HL-60 (cell line): ENCODE results near the gene TP53BP1.

Experiments
- DNase-seq, 2 experiments: peaks; one replicate each; pipeline ENCODE4 v3.0.0-alpha.2; 2010 to 2020; ENCODE audit warnings: low read depth in 1 of 2, low spot score in 1 of 2
- H3K27ac ChIP-seq: fragments of 250-450 bp; sonication (Bioruptor Pico); replicated peaks from 2 replicates; pipeline ENCODE4 v1.5.1; 2020; ENCODE audit warnings: mild to moderate bottlenecking, moderate library complexity
- H3K27me3 ChIP-seq: fragments of 250-450 bp; sonication (Bioruptor Pico); 2 replicates; pipeline ENCODE4 v1.5.1; 2021; ENCODE audit warnings: mild to moderate bottlenecking, moderate library complexity; ENCODE audit not compliant: insufficient read depth, poor library complexity, severe bottlenecking
- H3K4me3 ChIP-seq: replicated peaks from 2 replicates; pipeline ENCODE4 v1.5.1; 2011; ENCODE audit warnings: mild to moderate bottlenecking, control low read depth, low read length; ENCODE audit not compliant: insufficient read depth
- GABPA ChIP-seq: IDR thresholded peaks from 2 replicates; pipeline ENCODE4 v1.6.1; 2012; ENCODE audit warnings: low read depth
- POLR2AphosphoS5 ChIP-seq: IDR thresholded peaks from 2 replicates; pipeline ENCODE4 v1.6.1; 2012; ENCODE audit warnings: low read depth
- SPI1 ChIP-seq: IDR thresholded peaks from 2 replicates; pipeline ENCODE4 v1.6.1; 2012; ENCODE audit warnings: low read depth, mild to moderate bottlenecking, borderline replicate concordance
- TF ChIP-seq, protein P1 (sequence below): IDR thresholded peaks from 2 replicates; pipeline ENCODE4 v1.6.1; 2012; ENCODE audit warnings: low read depth; ENCODE audit not compliant: insufficient replicate concordance
- TF ChIP-seq, protein P2 (sequence below): IDR thresholded peaks from one replicate; pipeline ENCODE4 v1.5.1; 2011; ENCODE audit warnings: low read length, control low read depth, inconsistent platforms; ENCODE audit not compliant: insufficient read depth

The TP53BP1 gene

DNA sequence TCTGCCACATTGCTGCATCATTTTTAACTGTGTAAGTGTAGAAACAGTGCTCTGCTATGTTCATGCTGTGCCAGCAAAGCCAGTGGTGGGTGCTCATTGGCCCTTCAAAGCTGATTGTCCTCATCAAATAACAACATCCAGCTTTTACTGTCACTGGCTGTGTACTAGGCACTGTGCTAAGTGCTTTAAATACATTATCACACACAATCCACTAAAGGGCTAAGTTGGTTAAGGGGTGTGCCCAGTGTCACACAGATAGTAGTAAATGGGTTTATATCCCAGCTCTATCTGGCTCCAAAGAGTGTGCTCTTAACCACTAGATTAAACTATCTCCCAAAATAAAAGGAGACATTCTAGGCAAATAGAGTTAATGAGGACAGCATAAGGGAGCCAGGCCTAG lies 114.4 kb downstream of the TP53BP1 start:
- Histone ChIP-seq H3K27ac (no peak overlapping the region), H3K27me3 (no peaks in the 10 kb centered on the region), H3K4me3 (no peak overlapping the region)
- DNase-seq = no peak
- TF ChIP-seq SPI1 = no peak
- no peak for TF ChIP-seq GABPA
- TF ChIP-seq, protein P1, sequence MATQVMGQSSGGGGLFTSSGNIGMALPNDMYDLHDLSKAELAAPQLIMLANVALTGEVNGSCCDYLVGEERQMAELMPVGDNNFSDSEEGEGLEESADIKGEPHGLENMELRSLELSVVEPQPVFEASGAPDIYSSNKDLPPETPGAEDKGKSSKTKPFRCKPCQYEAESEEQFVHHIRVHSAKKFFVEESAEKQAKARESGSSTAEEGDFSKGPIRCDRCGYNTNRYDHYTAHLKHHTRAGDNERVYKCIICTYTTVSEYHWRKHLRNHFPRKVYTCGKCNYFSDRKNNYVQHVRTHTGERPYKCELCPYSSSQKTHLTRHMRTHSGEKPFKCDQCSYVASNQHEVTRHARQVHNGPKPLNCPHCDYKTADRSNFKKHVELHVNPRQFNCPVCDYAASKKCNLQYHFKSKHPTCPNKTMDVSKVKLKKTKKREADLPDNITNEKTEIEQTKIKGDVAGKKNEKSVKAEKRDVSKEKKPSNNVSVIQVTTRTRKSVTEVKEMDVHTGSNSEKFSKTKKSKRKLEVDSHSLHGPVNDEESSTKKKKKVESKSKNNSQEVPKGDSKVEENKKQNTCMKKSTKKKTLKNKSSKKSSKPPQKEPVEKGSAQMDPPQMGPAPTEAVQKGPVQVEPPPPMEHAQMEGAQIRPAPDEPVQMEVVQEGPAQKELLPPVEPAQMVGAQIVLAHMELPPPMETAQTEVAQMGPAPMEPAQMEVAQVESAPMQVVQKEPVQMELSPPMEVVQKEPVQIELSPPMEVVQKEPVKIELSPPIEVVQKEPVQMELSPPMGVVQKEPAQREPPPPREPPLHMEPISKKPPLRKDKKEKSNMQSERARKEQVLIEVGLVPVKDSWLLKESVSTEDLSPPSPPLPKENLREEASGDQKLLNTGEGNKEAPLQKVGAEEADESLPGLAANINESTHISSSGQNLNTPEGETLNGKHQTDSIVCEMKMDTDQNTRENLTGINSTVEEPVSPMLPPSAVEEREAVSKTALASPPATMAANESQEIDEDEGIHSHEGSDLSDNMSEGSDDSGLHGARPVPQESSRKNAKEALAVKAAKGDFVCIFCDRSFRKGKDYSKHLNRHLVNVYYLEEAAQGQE = no peak
- TF ChIP-seq, protein P2, sequence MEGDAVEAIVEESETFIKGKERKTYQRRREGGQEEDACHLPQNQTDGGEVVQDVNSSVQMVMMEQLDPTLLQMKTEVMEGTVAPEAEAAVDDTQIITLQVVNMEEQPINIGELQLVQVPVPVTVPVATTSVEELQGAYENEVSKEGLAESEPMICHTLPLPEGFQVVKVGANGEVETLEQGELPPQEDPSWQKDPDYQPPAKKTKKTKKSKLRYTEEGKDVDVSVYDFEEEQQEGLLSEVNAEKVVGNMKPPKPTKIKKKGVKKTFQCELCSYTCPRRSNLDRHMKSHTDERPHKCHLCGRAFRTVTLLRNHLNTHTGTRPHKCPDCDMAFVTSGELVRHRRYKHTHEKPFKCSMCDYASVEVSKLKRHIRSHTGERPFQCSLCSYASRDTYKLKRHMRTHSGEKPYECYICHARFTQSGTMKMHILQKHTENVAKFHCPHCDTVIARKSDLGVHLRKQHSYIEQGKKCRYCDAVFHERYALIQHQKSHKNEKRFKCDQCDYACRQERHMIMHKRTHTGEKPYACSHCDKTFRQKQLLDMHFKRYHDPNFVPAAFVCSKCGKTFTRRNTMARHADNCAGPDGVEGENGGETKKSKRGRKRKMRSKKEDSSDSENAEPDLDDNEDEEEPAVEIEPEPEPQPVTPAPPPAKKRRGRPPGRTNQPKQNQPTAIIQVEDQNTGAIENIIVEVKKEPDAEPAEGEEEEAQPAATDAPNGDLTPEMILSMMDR = no peak
- TF ChIP-seq POLR2AphosphoS5 = no peak

DNA sequence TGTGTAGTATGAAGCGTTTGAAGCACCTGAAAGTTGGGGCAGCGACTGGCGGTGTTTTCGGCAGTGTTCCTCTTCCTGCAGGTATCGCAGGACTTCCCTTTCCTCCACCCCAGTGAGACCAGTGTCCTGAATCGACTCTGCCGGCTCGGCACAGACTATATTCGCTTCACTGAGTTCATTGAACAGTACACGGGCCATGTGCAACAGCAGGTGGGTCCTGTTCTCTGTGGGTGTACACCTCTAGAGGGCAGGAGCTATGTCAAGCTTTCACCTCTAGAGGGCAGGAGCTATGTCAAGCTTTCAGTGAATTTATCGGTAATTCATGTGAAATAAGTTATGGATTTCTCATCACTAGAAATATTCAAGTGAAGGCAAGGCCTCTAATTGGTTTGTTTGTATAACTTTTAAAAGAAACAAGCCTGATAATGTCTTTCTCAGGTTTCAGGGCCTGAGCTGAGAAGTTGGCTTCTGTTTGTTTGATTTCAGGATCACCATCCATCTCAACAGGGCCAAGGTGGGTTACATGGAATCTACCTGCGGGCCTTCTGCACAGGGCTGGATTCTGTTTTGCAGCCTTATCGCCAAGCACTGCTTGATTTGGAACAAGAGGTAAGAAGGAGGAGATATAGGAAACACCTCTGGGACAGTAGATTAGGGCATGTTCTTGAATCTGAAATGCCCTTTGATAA lies 116.8 kb downstream of the TP53BP1 start:
- peak in 1 of 2 experiments; percentile 21 for DNase-seq
- no peak for TF ChIP-seq POLR2AphosphoS5
- TF ChIP-seq, protein P2 = peak; percentile 63
- H3K27ac ChIP-seq = no peak overlapping the region

DNA sequence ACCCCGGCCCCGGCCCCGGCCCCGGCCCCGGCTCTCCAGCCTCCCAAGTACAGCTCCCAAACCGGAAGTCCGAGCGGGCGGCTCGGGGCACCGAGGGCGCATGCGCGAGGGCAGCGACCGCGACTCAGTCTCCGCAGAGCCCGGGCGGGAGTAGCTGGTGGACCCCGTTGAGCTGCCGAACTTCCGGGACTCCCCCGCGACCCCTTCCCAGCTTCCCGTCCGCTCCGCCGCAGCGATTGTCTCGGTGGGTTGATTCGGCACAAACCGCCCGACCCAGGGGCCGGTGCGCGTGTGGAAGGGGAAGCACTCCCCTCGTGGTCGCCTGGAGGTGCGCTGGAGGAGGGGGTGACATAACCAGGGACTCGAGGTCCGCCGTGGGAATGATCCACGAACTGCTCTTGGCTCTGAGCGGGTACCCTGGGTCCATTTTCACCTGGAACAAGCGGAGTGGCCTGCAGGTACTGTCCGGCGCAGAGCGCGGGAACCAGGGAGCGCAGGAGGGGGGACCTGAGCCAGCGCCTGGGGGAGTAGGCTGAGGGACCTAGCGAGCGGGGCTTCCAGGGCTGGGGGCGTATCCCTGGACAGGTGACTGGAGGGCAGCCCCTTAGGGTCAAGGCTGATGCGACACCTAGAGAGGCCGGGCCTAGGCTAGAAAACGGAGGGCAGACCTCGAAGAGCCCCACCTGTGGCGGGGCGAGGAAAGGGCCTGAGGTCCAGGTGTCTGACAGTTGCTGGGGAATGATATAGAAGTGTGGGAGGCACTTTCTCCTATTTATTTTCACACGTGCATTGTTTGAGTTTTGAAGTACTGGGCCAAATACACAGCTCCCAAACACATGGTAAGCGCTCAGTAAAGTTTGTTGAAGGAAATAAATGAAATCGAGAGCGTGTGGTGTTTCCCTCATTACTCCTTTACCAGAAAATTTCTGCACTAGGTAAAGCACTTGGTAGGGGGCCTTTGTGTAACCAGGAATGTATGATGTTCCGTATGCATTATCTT lies 121.7 kb downstream of the TP53BP1 start, which contains the start of the genes TUBGCP4 and ZSCAN29:
TSS of gene TUBGCP4 (plus strand) at position 127 of the 1,000 bp plus-strand sequence. CDS start at position 381, 254 bp downstream.
TSS of gene ZSCAN29 (minus strand) at position 69 of the 1,000 bp plus-strand sequence. CDS start 1,130 bp downstream, outside the sequence.
- Histone ChIP-seq H3K27ac (peak within 1 kb of the TSS; percentile 91), H3K27me3 (no peaks in the 10 kb centered on the region), H3K4me3 (peak within 1 kb of the TSS; percentile 89)
- DNase-seq = peak; percentile 75 to 81
- TF ChIP-seq SPI1 (no peak), POLR2AphosphoS5 (peak; percentile 61), GABPA (peak; percentile 73)
- TF ChIP-seq, protein P1 = peak; percentile 36
- TF ChIP-seq, protein P2 = peak; percentile 20

More for the DNA sequence above, 116.8 kb downstream of the TP53BP1 start:
- Histone ChIP-seq H3K27me3 (no peaks in the 10 kb centered on the region), H3K4me3 (no peak overlapping the region)
